ENCODE measurements around the gene RHOT2.

Gene RHOT2

DNA sequence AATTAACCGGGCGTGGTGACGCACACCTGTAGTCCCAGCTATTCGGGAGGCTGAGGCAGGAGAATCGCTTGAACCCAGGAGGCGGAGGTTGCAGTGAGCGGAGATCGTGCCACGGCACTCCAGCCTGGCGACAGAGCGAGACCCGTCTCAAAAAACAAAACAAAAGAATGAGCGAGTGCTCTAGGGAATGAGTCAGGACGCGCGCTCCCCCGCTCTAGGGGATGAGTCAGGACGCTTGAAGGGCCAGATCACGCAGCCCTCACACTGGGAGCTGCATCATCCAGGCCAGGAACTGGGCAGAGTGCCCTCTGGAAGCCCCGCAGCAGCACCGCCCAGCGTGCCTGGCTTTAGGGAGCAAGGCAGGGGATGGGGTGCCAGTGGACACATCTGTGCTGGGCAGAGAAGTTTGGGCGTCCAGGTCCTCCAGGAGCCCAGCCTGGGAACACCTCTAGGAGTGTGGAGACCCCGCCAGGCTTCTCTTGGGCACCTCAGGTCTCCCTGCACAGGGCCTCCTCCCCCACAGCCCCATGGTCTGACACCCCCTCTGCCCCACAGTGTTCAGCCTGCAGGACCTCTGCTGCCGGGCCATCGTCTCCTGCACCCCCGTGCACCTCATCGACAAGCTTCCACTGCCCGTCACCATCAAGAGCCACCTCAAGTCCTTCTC, 41.0 kb upstream of the RHOT2 start:
- no peak overlapping the region for H2AFZ ChIP-seq (ENCODE audit: low read depth)
- no peaks in the 10 kb centered on the region for H3K36me3 ChIP-seq (ENCODE audit: insufficient read depth)
- H3K79me2 ChIP-seq (ENCODE audit: insufficient read depth, low read depth) = no peaks in the 10 kb centered on the region
- H3K4me1 ChIP-seq (ENCODE audit: low read depth, poor library complexity, severe bottlenecking) = no peaks in the 10 kb centered on the region
- H4K20me1 ChIP-seq (ENCODE audit: insufficient read depth) = no peaks in the 10 kb centered on the region
- H3K9ac ChIP-seq = no peak overlapping the region
- no peak overlapping the region for H3K4me3 ChIP-seq (IDR thresholded peaks at IDR 0.05; ENCODE audit: insufficient read depth, low read depth, low read length)
- H3K4me2 ChIP-seq = no peak overlapping the region
- TF ChIP-seq, protein P1, sequence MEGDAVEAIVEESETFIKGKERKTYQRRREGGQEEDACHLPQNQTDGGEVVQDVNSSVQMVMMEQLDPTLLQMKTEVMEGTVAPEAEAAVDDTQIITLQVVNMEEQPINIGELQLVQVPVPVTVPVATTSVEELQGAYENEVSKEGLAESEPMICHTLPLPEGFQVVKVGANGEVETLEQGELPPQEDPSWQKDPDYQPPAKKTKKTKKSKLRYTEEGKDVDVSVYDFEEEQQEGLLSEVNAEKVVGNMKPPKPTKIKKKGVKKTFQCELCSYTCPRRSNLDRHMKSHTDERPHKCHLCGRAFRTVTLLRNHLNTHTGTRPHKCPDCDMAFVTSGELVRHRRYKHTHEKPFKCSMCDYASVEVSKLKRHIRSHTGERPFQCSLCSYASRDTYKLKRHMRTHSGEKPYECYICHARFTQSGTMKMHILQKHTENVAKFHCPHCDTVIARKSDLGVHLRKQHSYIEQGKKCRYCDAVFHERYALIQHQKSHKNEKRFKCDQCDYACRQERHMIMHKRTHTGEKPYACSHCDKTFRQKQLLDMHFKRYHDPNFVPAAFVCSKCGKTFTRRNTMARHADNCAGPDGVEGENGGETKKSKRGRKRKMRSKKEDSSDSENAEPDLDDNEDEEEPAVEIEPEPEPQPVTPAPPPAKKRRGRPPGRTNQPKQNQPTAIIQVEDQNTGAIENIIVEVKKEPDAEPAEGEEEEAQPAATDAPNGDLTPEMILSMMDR (conservative IDR thresholded peaks at IDR 0.05; ENCODE audit: low read depth, low read length) = no peak
- no peak overlapping the region for H3K27ac ChIP-seq
- H3K27me3 ChIP-seq (ENCODE audit: insufficient read depth, low read depth) = no peaks in the 10 kb centered on the region

DNA sequence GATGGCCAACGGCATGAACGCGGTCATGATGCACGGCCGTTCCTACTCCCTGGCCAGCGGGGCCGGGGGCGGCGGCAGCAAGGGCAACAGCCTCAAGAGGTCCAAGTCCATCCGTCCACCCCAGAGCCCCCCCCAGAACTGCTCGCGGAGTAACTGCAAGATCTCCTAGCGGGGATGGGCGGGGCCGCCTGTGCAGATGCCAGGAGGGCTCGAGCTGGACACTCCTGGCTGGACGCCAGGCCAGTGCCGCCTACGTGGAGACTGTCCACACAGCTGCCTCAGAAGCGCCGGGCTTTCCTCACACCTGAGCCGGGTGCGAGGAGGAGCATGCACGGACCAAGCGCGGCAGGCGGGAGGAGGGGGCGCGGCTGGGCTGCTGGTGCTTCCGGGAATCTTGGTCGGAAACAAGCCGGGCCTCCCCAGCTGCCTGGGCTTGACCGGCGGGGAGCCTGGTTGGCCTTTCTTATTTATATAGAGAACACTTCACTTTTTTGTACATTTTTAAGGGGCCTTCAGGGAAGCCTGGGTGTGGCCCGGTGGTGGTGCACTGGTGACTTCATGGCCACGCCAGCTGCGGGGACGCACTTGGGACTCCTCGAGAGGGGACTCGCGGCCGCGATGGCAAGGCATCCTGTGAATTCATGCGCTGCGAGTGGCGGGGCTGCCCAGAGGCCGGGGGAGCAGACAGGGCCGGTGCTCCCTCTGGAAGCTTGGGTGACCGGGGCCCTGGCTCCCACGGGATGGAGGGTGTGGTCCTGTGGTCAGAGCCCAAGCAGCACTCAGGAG, 40.3 kb upstream of the RHOT2 start:
- Histone ChIP-seq H3K27me3 (ENCODE audit: insufficient read depth, low read depth) (no peaks in the 10 kb centered on the region), H3K4me3 (IDR thresholded peaks at IDR 0.05; ENCODE audit: insufficient read depth, low read depth, low read length) (no peak overlapping the region), H2AFZ (ENCODE audit: low read depth) (no peak overlapping the region), H3K27ac (no peak overlapping the region), H4K20me1 (ENCODE audit: insufficient read depth) (no peaks in the 10 kb centered on the region), H3K36me3 (ENCODE audit: insufficient read depth) (no peaks in the 10 kb centered on the region), H3K4me1 (ENCODE audit: low read depth, poor library complexity, severe bottlenecking) (no peaks in the 10 kb centered on the region), H3K79me2 (ENCODE audit: insufficient read depth, low read depth) (no peaks in the 10 kb centered on the region), H3K4me2 (no peak overlapping the region), H3K9ac (no peak overlapping the region)
- TF ChIP-seq, protein P1 (conservative IDR thresholded peaks at IDR 0.05; ENCODE audit: low read depth, low read length) = no peak

DNA sequence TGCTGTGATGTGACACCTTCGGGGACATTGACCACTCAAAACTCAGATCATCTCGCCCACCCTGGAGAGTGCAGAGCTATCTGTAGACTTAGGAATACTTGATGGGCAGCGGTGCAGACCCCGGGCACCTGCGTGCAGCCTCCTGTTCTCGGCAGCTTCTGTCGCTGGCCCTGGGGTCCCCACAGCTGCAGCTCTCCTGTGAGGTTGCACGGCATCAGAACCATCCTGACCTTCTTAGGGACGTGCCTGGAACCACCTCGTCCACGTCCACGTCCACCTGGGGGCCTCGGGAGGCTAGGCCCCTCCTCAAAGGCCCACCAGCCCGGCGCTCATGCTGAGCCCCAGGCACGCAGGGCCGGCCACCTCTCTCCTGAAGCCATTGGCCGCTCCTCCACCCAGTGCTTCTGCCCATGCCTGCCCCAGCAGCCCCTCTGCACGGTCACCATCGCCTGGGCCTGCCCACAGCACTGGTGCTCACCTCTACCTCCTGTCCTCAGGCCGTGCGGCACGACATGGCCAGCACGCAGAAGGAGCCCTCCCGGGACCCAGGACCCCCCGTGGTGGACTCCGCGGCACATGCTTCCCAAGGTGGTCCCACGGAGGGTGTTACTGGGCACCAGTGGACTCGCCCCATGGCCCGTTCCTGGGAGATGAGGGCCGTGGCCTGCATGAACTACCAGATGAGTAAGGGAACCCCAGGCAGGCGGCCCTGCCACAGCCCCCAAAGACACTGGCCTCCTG, 39.4 kb upstream of the RHOT2 start:
- H3K79me2 ChIP-seq (ENCODE audit: insufficient read depth, low read depth) = no peaks in the 10 kb centered on the region
- H3K36me3 ChIP-seq (ENCODE audit: insufficient read depth) = no peaks in the 10 kb centered on the region
- TF ChIP-seq, protein P1 (conservative IDR thresholded peaks at IDR 0.05; ENCODE audit: low read depth, low read length) = no peak
- H3K4me1 ChIP-seq (ENCODE audit: low read depth, poor library complexity, severe bottlenecking) = no peaks in the 10 kb centered on the region
- H3K27me3 ChIP-seq (ENCODE audit: insufficient read depth, low read depth) = no peaks in the 10 kb centered on the region
- H2AFZ ChIP-seq (ENCODE audit: low read depth) = no peak overlapping the region
- no peak overlapping the region for H3K4me3 ChIP-seq (IDR thresholded peaks at IDR 0.05; ENCODE audit: insufficient read depth, low read depth, low read length)
- no peak overlapping the region for H3K9ac ChIP-seq
- H4K20me1 ChIP-seq (ENCODE audit: insufficient read depth) = no peaks in the 10 kb centered on the region
- no peak overlapping the region for H3K27ac ChIP-seq
- H3K4me2 ChIP-seq = no peak overlapping the region

DNA sequence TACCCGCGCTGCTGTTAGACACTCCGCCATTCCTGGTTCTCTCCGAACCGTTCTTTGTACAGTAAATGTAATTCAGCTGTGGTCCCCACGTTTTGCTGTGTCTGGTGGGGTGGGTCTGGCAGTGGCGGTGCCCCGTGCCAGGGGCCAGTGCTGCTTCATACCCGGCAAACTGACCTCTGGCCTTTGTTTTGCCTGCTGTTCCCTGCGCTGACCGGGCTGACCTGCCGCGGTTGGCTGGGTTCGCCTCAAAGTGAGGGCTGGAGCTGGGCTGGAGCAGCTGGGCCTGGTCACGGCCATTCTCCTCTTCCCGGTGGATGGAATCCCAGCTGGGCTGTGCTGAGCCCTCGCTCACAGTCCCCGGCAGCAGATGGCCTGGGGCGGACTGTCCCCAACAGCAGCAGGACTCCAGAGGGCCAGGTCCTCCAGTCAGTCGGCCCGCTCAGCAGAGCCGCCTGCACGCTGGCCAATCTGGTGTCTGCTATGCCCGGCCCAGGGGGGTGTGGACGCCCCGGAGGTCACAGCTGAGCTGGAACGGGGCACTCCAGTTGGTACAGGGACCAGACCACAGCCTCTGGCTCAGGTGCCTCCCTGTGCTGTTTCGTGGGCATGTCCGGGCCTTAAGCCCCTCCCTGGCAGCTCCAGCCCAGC, 38.6 kb upstream of the RHOT2 start:
- Histone ChIP-seq H3K27ac (no peak overlapping the region), H3K36me3 (ENCODE audit: insufficient read depth) (no peaks in the 10 kb centered on the region), H3K4me2 (no peak overlapping the region), H3K79me2 (ENCODE audit: insufficient read depth, low read depth) (no peaks in the 10 kb centered on the region; the same call in 1 of the 2 replicates), H3K4me3 (IDR thresholded peaks at IDR 0.05; ENCODE audit: insufficient read depth, low read depth, low read length) (no peak overlapping the region), H3K27me3 (ENCODE audit: insufficient read depth, low read depth) (no peaks in the 10 kb centered on the region), H3K9ac (no peak overlapping the region), H4K20me1 (ENCODE audit: insufficient read depth) (no peaks in the 10 kb centered on the region), H3K4me1 (ENCODE audit: low read depth, poor library complexity, severe bottlenecking) (no peaks in the 10 kb centered on the region), H2AFZ (ENCODE audit: low read depth) (no peak overlapping the region)
- TF ChIP-seq, protein P1 (conservative IDR thresholded peaks at IDR 0.05; ENCODE audit: low read depth, low read length) = no peak

Measured in KMS-11 (cell line).